GM12875 (cell line): ENCODE measurements around the gene KCTD17.

ENCODE experiments used
- H3K4me3 ChIP-seq: one replicate; pipeline ENCODE4 v1.5.1; 2011; ENCODE audit warnings: low read depth, low read length, control low read depth
- TF ChIP-seq, protein P1 (sequence below): IDR thresholded peaks from 2 replicates; pipeline ENCODE4 v1.5.1; 2011; ENCODE audit warnings: low read depth, mild to moderate bottlenecking, control low read depth, inconsistent platforms, low read length, moderate library complexity, borderline replicate concordance; ENCODE audit not compliant: insufficient read depth

The KCTD17 gene

DNA sequence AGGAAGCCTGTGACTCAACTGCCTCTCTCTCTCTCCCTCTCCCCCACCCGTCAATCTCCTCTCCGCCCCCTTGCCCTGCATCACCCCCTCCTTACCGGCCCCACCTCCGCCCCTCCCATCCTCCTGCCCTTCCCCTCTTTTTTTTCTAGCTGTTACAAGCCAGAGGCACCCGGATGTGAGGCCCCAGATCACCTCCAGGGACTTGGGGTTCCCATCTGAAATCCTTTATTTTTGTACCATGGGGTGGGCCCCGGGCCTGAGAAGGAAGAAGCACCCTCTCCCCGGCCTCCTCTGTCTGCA lies 10.8 kb downstream of the KCTD17 start:
- TF ChIP-seq, protein P1, sequence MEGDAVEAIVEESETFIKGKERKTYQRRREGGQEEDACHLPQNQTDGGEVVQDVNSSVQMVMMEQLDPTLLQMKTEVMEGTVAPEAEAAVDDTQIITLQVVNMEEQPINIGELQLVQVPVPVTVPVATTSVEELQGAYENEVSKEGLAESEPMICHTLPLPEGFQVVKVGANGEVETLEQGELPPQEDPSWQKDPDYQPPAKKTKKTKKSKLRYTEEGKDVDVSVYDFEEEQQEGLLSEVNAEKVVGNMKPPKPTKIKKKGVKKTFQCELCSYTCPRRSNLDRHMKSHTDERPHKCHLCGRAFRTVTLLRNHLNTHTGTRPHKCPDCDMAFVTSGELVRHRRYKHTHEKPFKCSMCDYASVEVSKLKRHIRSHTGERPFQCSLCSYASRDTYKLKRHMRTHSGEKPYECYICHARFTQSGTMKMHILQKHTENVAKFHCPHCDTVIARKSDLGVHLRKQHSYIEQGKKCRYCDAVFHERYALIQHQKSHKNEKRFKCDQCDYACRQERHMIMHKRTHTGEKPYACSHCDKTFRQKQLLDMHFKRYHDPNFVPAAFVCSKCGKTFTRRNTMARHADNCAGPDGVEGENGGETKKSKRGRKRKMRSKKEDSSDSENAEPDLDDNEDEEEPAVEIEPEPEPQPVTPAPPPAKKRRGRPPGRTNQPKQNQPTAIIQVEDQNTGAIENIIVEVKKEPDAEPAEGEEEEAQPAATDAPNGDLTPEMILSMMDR, result no peak
- H3K4me3 ChIP-seq, result no peak overlapping the region

DNA sequence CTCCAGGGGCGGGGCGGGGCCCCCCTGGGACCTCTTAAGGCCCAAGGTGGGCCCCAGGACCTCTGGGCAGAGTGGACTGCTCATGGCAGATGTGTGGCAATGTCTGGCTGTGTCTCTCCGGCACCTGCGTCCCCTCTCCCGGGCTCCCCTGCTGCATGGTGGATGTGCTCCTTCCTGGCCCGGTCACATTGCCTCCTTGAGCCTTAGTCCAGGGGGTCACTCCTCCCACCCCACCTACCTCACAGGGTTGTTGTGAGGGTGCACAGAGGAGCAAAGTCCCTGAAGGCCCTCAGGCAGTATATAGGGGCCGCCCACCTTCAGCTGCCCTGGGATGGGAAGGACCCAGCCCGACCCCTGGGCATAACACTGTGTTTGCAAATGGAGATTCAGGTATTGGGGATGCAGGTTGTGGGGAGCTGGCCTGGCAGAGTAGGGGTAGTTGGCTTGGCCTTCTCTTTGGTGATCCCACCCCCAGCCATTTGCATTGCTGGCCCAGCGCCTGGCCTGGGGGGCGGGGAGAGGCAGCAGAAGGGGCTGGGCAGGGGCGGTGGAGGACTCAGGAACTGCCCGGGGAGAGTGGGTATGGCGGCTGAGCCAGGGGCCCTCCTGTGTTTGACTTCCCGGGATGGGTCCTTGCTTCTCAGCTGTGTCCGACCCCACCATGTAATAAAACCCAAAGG lies 11.3 kb downstream of the KCTD17 start:
- TF ChIP-seq, protein P1, result no peak
- H3K4me3 ChIP-seq, result no peak overlapping the region

DNA sequence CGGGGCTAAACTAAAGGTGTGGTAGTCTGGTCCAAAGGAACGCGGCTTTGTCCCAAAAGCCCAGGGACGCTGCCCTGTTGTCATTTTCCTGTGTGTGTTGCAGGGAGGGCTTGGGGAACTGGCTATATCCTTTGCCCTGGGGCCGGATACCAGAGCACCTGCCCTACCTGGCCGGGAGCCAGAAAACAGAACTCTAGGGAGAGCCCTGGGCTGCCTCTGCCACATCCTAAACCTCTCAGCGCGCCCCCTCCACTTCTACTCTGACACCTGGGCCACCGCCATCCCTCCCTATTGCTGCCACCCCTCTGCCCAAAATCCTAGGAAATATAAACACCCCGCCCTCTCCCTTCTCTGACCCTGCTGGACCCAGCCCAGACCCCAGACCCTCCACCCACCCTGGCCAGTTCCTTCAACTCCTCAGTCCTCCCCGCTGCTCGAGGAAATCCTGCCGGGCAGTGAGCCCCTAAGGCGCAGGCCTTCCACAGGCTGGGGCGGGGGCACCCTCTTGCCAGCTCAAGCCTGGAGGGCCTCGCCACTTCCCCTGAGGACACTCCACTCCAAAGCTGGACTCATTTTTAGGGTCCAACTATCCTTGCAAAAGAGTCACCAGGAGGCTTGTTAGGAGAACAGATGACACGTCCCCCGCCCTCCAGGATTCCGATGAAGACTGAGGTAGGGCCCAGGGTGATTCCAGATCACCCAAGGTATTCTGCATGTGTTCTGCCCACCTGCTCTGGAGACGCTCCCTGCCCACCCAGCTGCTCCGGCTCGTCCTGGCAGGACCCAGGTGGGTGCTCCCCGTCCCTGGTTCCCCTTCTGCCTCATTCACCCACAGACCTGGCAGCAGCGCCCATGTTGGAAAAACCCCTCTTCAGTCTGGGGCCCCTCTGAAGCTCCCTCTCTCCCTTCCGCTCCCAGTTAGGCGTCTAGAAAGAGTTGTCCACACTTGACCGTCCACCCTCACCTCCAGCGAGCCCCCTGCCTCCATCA lies 12.2 kb downstream of the KCTD17 start:
- no peak overlapping the region for H3K4me3 ChIP-seq
- TF ChIP-seq, protein P1, result no peak

DNA sequence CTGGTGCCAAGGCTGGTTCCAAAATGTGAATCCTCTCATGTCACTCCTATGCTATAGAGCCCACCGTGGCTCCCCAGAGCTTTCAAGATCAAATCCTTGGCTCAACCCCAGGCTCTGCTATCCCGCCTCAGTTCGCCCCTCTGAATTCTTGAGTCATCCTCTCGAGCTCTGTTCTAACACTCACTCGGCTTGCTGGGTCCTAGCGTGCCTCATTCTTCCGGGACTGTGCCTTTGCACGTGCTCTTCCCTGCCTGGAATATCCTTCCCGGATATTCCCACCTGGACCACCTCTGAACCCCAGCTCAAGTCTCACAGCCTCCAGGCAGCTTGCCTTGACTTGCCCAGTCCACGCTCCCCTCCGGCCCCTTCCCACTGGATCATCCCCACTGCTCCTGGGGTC lies 13.0 kb downstream of the KCTD17 start:
- TF ChIP-seq, protein P1, result no peak
- H3K4me3 ChIP-seq, result no peak overlapping the region

DNA sequence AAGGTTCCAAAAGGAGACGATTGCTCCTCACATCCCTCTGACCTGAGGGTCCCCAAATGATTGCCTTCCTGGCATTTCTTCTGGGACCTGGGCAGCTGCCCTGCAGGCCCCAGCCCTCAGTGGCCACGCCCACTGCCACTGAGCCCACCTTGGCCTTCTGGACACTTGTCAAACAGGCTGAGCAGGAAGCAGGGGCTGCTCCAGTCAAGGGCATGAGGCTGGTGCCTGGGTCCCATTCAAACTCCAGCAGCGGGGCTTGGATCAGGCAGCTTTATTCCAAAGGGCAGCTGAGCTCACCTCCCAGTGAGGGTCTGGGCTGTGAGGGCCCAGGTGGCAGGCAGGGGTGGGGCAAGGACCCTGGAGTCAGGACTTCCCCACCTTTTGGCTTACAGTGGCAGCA lies 13.6 kb downstream of the KCTD17 start:
- TF ChIP-seq, protein P1, result no peak
- no peak overlapping the region for H3K4me3 ChIP-seq

DNA sequence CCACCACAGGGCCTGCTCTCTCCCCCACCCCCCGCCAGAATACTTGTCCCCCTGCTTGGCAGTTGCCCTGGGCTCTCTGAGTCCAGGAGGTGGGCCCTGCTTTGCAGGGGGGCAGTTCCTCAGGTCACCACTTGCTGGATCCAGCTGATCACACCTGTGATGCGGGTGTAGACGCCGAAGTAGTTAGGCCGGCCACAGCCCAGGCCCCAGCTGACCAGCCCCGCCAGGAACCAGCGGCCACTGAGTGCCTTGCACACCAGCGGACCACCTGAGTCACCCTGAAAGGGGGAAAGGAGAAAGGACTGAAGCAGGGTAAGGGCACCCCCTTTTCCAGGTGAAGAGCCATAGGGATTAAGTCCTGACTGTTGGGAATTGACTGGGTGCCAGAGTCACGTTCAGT lies 14.4 kb downstream of the KCTD17 start:
- no peak overlapping the region for H3K4me3 ChIP-seq
- TF ChIP-seq, protein P1, result no peak

DNA sequence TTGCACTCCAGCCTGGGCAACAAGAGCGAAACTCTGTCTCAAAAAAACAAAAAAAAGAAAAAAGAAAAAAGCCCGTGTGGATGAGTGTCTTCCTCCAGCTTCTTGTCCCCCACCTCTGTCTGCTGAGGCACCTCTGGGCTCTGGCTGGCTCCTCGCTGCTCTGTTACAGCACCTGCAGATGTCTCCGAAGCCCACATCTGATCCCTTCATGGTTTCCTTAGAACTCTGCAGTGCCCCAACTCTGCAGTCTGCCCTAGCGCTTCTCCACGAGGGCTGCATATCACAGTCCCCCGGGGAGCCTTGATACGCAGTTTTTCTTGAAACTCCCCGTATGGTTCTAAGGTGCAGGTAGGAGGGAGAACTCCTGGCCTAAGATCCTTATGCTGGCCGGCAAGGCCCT lies 15.9 kb downstream of the KCTD17 start:
- no peak overlapping the region for H3K4me3 ChIP-seq
- TF ChIP-seq, protein P1, result no peak
